ENCODE data around the gene TBCCD1.

Gene TBCCD1

GRCh38 chr3:186596568-186597287 is 29.6 kb upstream of the TBCCD1 start:
- H3K4me3 ChIP-seq (ENCODE audit: control insufficient read depth, low read depth, low read length): no peak overlapping the region
- no peak for DNase-seq (ENCODE audit: low read depth)
- no peak for TF ChIP-seq CTCF (conservative IDR thresholded peaks at IDR 0.05; ENCODE audit: control insufficient read depth, insufficient read depth, low read depth, low read length)

- no peak for TF ChIP-seq CTCF (conservative IDR thresholded peaks at IDR 0.05; ENCODE audit: control insufficient read depth, insufficient read depth, low read depth, low read length)
- DNase-seq (ENCODE audit: low read depth): no peak
- no peak overlapping the region for H3K4me3 ChIP-seq (ENCODE audit: control insufficient read depth, low read depth, low read length)
Observed at GRCh38 chr3:186594591-186595113, 27.5 kb upstream of the TBCCD1 start.

GRCh38 chr3:186593862-186594261 is 26.7 kb upstream of the TBCCD1 start:
- TF ChIP-seq CTCF (conservative IDR thresholded peaks at IDR 0.05; ENCODE audit: control insufficient read depth, insufficient read depth, low read depth, low read length): no peak
- no peak overlapping the region for H3K4me3 ChIP-seq (ENCODE audit: control insufficient read depth, low read depth, low read length)
- DNase-seq (ENCODE audit: low read depth): no peak

GRCh38 chr3:186592682-186593081 is 25.5 kb upstream of the TBCCD1 start:
- no peak for DNase-seq (ENCODE audit: low read depth)
- no peak for TF ChIP-seq CTCF (conservative IDR thresholded peaks at IDR 0.05; ENCODE audit: control insufficient read depth, insufficient read depth, low read depth, low read length)
- no peak overlapping the region for H3K4me3 ChIP-seq (ENCODE audit: control insufficient read depth, low read depth, low read length)

- H3K4me3 ChIP-seq (ENCODE audit: control insufficient read depth, low read depth, low read length): no peak overlapping the region
- no peak for TF ChIP-seq CTCF (conservative IDR thresholded peaks at IDR 0.05; ENCODE audit: control insufficient read depth, insufficient read depth, low read depth, low read length)
- no peak for DNase-seq (ENCODE audit: low read depth)
Observed at GRCh38 chr3:186590580-186591295, 23.6 kb upstream of the TBCCD1 start.

GRCh38 chr3:186589856-186590579 is 22.9 kb upstream of the TBCCD1 start:
- peak; percentile 34 for DNase-seq (ENCODE audit: low read depth)
- H3K4me3 ChIP-seq (ENCODE audit: control insufficient read depth, low read depth, low read length): no peak overlapping the region
- no peak for TF ChIP-seq CTCF (conservative IDR thresholded peaks at IDR 0.05; ENCODE audit: control insufficient read depth, insufficient read depth, low read depth, low read length)
